Measurements from ENCODE around the gene DDX27.

DDX27 gene

GRCh38 chr20:49273696-49274277 lies 54.6 kb downstream of the DDX27 start:
- TF ChIP-seq CTCF (IDR thresholded peaks at IDR 0.05), result no peak
- Histone ChIP-seq H3K4me3 (no peak overlapping the region), H3K27ac (no peak overlapping the region)
- no peak for DNase-seq (ENCODE audit: low spot score)

- peak overlapping the region; percentile 95 for H3K4me3 ChIP-seq
- TF ChIP-seq CTCF (IDR thresholded peaks at IDR 0.05), result no peak
- H3K27ac ChIP-seq, result peak overlapping the region; percentile 96 to 99
- no peak for DNase-seq (ENCODE audit: low spot score)
Measured at GRCh38 chr20:49275216-49275615, 56.0 kb downstream of the DDX27 start.

GRCh38 chr20:49275636-49276035 lies 56.4 kb downstream of the DDX27 start:
- no peak for TF ChIP-seq CTCF (IDR thresholded peaks at IDR 0.05)
- Histone ChIP-seq H3K27ac (peak overlapping the region; percentile 96 to 99), H3K4me3 (peak overlapping the region; percentile 95)
- DNase-seq (ENCODE audit: low spot score), result no peak

- H3K4me3 ChIP-seq, result peak overlapping the region; percentile 95
Measured at GRCh38 chr20:49276161-49276960, 57.1 kb downstream of the DDX27 start.

GRCh38 chr20:49276961-49277785 lies 58.0 kb downstream of the DDX27 start:
- peak overlapping the region; percentile 95 for H3K4me3 ChIP-seq
- DNase-seq (ENCODE audit: low spot score), result peak; percentile 82
- TF ChIP-seq CTCF (IDR thresholded peaks at IDR 0.05), result no peak
- H3K27ac ChIP-seq, result peak overlapping the region; percentile 96 to 99

More at GRCh38 chr20:49276161-49276960, 57.1 kb downstream of the DDX27 start:
- H3K27ac ChIP-seq, result peak overlapping the region; percentile 96 to 99
- DNase-seq (ENCODE audit: low spot score), result no peak
- TF ChIP-seq CTCF (IDR thresholded peaks at IDR 0.05), result no peak

- H3K4me3 ChIP-seq, result peak overlapping the region; percentile 95
- no peak for TF ChIP-seq CTCF (IDR thresholded peaks at IDR 0.05)
- DNase-seq (ENCODE audit: low spot score), result no peak
- H3K27ac ChIP-seq, result peak overlapping the region; percentile 96 to 99
Measured at GRCh38 chr20:49277786-49278035, 58.5 kb downstream of the DDX27 start.
